Measurements from ENCODE around the gene YARS1.

The YARS1 gene

GRCh38 chr1:32784817-32785216 lies 32.3 kb downstream of the YARS1 start:
- no peak for TF ChIP-seq CTCF (IDR thresholded peaks at IDR 0.05; ENCODE audit: low read depth, low read length)
- H3K4me3 ChIP-seq (ENCODE audit: low read depth, low read length) = no peak overlapping the region

DNA sequence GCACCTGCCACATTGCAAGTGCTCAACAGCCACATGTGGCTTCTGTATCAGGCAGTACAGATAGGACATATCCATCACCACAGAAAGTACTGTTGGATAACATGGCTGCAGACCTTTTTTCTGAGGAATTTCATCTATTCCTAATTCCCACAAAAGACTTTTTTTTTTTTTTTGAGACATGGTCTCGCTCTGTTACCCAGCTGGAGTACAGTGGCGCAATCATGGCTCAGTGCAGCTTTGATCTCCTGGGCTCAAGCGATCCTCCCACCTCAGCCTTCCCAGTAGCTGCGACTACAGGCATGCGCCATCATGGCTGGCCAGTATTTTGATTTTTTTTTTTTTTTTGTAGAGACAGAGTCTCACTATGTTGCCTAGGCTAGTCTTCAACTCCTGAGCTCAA lies 33.3 kb downstream of the YARS1 start:
- no peak overlapping the region for H3K4me3 ChIP-seq (ENCODE audit: low read depth, low read length)
- TF ChIP-seq CTCF (IDR thresholded peaks at IDR 0.05; ENCODE audit: low read depth, low read length) = no peak

- no peak for TF ChIP-seq CTCF (IDR thresholded peaks at IDR 0.05; ENCODE audit: low read depth, low read length)
- H3K4me3 ChIP-seq (ENCODE audit: low read depth, low read length) = no peak overlapping the region
Measured at GRCh38 chr1:32782086-32782485, 35.1 kb downstream of the YARS1 start.

DNA sequence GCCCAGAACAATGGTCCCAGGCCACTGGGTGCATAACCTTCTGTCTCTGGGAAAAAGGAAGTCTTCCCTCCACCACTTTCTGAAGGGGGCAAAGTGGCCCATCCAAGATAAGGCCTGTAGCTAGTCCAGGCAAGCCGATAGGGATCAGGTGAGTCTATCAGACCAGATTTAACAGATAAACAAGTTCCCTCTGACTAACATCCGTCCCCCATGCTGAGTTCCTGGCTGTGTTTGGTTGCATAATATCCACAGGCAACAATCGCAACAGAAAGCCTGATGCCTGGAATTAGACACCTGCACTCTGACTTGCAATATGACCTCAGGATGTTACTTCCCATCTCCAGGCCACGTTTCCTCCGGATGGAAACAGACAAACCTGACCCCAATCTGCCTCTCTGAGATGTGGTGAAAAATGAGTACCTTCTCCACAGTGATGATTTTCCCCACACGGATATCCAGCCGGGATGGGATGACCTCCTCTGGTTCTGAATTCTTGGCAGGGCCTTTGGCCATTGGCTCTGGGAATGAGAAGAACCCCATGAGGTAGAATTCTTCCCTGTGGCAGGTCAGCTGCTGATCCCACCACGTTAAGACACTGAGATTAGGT lies 36.4 kb downstream of the YARS1 start:
- TF ChIP-seq CTCF (IDR thresholded peaks at IDR 0.05; ENCODE audit: low read depth, low read length) = no peak
- H3K4me3 ChIP-seq (ENCODE audit: low read depth, low read length) = no peak overlapping the region

DNA sequence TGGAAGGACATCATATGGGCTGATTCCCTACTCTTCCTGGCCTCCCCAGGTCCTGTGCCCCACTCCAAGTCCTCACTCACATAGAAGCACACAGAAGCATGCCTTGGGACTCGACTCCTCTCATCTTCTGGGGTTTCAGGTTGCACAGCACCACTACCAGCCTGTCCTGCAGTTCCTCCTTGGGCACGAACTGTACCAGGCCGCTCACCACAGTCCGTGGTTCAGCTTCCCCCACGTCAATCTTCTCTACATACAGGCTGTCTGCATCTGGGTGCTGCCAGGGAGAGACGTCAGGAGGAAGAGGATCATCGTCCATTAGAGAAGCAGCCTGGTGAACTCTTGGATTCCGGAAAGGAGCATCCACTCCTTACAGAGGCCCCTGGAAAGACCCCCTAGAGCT lies 37.2 kb downstream of the YARS1 start:
- no peak overlapping the region for H3K4me3 ChIP-seq (ENCODE audit: low read depth, low read length)
- TF ChIP-seq CTCF (IDR thresholded peaks at IDR 0.05; ENCODE audit: low read depth, low read length) = no peak

GRCh38 chr1:32779242-32779641 lies 37.9 kb downstream of the YARS1 start:
- TF ChIP-seq CTCF (IDR thresholded peaks at IDR 0.05; ENCODE audit: low read depth, low read length) = no peak
- H3K4me3 ChIP-seq (ENCODE audit: low read depth, low read length) = no peak overlapping the region

DNA sequence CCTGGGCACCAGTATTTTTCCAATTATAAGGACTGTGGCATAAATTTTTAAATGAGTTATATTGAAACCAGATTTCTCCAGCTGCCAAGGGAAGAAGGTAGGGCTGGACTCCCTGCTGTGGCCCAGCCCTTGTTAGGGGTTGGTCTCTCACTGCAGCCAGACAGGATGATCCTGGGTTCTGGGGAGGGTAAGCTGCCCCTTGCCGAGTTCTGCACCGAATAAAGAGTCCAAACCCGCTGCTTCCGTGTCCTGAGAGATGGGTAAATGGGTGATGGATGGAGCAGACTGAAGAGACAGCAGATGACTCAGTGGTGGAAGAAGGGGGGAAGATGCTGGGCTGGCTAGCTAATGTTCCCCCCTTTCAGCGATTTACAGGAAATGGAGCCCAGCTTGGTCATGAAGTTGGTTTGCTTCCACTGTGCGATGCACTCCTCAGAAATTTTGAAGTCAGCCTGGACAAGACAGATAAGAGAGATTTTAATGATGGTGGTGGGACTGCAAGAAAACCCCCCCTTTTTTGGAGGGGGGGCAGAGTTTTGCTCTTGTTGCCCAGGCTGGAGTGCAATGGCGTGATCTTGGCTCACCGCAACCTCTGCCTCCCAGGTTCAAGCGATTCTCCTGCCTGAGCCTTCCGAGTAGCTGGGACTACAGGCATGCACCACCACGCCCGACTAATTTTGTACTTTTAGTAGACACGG lies 41.4 kb downstream of the YARS1 start:
- no peak overlapping the region for H3K4me3 ChIP-seq (ENCODE audit: low read depth, low read length)
- no peak for TF ChIP-seq CTCF (IDR thresholded peaks at IDR 0.05; ENCODE audit: low read depth, low read length)
